ENCODE results near the gene SCYGR4.
"Not testable (repeated sequence)": the region's sequence is repeated elsewhere in the genome, so short reads cannot be mapped to it uniquely, and the experiment has no call there.

SCYGR4 gene, protein sequence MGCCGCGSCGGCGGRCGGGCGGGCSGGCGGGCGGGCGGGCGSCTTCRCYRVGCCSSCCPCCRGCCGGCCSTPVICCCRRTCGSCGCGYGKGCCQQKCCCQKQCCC

DNA sequence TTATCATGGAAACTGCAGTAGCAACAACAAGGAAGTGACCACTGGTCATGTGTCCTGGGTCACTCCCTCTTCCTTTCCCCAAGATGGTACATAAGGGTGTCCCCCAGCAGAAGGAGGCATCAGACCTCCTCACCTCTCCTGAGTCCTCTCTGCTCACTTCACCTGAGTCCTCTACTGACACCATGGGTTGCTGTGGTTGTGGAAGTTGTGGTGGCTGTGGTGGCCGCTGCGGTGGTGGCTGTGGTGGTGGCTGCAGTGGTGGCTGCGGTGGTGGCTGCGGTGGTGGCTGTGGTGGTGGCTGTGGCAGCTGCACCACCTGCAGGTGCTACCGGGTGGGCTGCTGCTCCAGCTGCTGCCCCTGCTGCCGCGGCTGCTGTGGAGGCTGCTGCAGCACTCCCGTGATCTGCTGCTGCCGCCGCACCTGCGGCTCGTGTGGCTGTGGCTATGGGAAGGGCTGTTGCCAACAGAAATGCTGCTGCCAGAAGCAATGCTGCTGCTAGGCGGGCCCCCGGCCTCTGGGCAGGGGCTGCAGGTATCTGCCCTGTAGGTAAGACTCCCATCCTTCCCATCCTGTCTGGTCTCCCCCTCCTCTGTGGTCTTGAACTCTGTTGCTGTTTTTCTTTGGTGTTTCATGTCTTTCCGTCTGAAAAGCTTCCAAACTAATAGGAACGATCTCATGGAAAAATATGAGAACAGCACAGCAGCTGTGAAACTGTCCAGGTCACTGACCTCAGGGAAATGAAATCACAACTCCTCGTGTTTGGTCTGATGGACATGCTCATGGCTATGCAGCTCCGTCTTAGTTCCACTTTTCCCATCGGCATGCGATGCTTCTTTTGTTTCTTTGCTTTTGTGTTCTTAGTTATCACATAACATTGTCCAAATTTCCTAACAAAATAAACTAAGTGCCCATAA lies at the start of gene SCYGR4:
Gene SCYGR4 (plus strand): TSS at position 183 of the 915 bp plus-strand sequence. CDS start 0 bp downstream, at position 183.
- DNase-seq (ENCODE audit: low spot score), result no peak

DNA sequence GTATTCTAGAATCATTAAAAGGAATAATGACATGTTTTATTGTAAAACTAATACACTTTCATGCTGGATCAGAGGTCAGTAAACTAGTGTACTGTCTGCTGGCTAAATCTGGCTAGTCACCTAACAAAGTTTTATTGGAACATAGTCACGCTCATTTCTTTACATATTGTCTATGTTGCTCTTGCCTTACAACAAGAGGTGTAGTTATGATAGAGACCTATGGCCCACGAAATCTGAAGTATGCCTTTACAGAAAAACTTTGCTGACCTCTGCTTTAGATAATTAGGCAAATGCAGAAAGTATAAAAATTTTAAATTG lies 48.5 kb upstream of the SCYGR4 start:
- no peak for DNase-seq (ENCODE audit: low spot score)

DNA sequence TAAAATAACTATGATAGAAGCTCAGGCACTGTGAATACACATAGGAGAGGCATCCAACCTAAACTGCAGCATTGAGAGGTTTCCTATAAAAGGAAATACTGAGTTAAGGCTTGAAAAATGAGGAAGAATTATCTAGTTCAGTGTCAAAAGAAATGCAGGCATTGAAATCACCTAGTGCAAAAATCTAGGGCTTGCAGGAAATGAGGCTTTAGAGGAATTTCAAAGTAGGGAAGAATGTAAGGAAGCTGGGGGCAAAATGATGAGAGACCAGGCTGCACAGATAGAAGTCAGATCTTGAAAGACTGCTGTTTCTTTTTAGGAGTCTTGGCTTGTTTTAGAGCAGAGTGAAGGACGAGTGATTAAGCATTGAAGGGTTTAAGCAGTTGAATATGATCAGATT lies 46.7 kb upstream of the SCYGR4 start:
- DNase-seq (ENCODE audit: low spot score), result no peak

DNA sequence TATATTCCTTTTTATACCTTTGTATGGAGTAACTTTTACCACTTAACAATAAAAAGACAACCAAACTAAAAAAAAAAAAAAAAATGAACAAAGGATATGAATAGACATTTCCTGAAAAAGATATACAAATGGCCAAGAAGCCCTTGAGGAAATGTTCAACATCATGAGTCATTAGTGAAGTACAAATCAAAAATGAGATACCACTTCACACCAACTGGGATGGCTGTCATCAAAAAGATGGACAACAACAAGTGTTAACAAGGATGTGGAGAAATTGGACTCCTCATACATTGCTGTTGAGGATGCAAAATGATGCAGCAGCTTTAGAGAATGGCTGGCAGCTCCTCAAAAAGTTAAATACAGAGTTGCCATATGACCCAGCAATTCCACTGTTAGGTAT lies 41.2 kb upstream of the SCYGR4 start:
- no peak for DNase-seq (ENCODE audit: low spot score)

DNA sequence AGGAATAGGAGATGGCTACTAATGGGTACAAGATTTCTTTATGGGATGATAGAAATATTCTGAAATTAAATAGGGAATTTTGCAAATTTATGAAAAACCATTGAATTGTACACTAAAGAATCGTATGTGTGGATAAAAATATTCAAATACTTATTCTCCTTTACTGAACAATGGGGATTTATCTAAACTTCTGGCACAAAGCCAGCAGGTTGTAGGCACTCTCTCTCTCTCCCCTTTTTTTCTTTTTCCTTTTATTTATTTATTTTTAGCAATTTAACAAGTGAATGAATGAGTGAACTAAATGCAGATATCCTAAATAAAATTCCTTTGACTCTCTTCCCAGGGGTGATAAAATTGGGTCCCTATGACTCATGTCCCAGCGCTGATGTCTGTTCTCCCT lies 40.5 kb upstream of the SCYGR4 start:
- DNase-seq (ENCODE audit: low spot score), result no peak

DNA sequence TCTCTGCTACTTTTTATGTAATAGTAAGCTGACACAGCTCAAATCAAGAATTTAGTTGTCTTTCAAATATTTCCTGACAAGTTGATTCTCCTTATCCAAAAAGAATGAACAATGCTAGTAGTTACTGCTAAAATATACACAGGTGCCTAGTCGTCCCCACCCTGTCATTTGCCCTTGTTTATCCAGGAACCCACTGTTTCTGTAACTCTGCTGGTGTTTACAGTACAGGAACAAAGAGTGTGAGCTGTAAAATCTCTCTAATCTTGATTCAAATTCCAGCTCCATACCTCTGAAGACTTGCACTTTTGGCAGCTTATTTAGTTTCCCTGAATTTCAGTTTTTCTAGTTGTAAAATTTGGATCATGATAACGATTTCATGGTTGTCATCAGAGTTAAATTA lies 39.7 kb upstream of the SCYGR4 start:
- no peak for DNase-seq (ENCODE audit: low spot score)

DNA sequence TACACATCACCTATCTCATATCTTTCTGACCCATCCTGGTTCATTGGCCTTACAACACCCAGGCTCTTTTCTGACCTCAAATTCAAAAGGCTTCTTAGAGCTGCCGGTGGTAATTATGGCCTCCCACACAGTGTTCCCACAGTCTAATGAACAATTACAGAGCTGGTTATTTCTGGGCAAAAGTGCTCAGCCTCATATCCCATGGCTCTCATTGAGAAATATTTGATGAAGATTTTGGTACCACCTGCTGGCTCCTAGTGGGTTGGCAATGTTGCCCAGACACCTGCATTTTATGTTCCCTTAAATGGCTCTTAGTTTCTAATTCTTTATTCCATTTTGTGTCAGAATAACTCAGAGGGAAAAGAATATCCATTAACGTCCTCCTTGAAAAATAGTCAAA lies 38.7 kb upstream of the SCYGR4 start:
- no peak for DNase-seq (ENCODE audit: low spot score)

DNA sequence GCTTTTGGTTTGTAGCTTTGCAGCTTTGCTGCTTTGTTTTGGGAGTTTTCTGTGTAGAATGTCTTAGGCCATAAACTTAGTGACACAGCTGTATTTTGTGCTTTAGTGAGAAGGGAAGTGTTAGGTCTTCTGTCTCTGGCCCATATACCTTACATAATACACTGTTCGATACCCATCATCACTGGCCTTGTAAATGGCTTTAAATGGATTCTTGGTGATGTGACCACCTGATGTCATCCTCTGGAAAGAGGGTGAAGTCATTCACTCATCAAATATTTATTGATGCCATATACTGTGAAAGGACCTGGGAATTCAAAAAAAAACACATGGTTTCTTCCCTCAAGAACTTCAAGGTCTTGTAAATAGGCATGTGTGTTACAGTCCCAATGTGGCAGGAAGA lies 37.5 kb upstream of the SCYGR4 start:
- no peak for DNase-seq (ENCODE audit: low spot score)

DNA sequence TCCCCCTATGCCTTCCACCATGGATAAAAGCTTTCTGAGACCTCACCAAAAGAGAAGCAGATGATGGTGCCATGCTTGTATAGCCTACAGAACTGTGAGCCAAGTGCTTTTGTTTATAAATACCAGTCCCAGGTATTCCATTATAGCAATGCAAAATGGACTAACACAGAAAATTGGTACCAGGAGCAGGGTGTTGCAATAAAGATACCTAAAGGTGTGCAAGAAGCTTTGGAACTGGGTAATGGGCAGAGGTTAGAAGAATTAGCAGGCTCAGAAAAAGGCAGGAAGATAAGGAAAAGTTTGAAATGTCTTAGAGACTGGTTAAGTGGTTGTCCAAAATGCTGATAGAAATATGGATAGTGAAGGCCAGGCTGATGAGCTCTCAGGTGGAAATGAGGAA lies 34.9 kb upstream of the SCYGR4 start:
- DNase-seq (ENCODE audit: low spot score), result no peak

DNA sequence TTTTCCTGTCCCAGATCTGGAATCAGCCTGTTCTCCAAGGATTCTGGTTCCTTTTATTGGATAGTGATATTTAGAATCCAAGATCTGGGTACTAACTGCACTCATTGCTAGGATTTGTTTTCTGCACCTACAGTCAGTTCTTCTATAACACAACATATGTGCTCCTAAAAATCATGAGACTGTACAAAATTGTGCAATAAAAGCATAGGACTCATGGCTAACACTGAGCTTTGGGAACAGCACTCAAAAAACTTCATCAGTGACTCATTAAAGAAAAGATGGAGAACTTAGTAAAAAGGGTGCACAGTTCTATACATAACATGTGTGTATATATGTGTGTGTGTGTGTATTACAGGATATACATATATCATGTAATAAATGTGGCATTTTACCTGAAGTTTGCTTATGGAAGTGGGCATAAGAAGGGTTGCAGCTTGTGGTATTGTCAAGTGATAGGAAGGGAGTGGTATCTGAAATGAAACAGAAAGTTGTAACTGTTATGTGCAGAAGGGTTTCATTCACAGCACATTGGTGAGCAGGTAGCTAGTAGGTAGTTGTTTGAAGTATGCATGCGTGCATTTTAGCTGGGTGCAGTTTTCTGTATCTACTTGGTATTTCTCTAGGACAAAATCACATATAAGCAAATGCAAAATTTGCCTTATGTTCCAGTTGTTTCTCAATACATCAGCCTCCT lies 24.5 kb upstream of the SCYGR4 start:
- no peak for DNase-seq (ENCODE audit: low spot score)

DNA sequence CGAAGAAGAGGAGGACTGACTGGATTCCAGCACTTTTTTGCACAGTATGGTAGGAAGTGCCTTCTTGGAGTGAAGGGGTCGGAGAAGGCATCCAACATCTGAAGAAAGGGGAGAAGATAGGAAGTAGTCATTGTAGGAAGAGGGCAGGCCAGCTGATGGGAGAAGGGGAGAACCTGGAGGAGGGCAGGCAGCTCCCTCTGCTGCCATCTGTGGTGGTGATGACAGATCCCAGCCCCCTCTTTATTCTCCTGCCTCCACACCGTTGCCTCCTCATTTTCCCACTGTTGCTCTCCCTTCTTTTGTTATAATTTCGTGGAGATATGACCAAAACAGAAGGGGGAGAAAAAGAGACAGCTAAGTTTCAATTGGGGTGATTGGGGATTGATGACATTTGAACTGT lies 21.5 kb upstream of the SCYGR4 start:
- no peak for DNase-seq (ENCODE audit: low spot score)

DNA sequence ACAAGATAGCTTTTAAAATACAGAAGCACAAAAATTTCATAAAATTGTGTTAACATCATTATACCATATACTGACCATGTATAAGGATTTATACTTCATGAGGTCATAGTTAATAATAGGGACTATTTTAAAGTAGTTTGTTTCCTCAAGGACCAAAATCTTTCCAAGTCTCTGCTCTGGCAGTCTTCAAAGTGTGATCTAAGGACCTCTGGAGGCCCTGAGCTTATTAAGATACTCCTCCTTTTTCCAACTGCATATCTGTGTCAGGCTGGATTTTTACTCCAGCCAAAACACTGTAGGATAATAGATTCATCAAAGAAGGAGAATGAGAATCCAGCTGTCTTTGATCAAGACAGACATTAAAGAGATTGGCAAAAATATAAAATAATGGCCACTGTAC lies 20.3 kb upstream of the SCYGR4 start:
- no peak for DNase-seq (ENCODE audit: low spot score)

DNA sequence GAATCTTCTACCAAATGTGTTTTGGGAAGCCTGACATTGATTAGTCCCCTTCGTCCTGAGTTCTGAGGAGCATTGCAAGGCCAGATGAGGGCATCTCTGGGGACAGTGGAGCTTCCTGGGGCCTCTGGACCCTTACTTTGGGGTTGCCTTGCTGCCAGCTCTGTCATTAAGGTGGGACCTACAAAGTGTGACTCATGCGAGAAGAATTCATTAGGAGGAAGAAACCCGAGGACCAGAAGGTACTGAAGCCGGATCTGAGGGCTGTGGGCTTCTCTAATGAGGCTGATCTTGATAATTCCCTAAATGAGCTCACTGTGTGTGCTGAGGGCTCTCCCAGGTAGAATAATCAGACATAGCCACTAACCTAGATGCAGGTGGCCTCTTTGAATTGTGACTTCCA lies 19.3 kb upstream of the SCYGR4 start:
- no peak for DNase-seq (ENCODE audit: low spot score)

DNA sequence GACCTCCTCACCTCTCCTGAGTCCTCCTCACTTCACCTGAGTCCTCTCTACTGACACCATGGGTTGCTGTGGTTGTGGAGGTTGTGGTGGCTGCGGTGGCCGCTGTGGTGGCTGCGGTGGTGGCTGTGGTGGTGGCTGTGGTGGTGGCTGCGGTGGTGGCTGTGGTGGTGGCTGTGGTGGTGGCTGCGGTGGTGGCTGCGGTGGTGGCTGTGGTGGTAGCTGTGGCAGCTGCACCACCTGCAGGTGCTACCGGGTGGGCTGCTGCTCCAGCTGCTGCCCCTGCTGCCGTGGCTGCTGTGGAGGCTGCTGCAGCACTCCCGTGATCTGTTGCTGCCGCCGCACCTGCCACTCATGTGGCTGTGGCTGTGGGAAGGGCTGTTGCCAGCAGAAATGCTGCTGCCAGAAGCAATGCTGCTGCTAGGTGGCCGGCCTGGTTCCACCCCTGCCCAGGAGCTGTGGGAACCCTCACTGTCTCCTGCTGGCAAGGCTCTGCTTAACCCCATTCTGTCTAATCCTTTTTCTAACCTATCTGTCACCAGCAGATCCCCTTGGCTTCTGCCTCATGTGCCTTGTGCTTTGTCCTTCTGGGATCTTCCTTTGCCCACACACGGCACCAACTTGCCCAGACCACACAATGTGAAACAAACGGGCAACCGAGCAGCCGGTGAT lies 18.3 kb upstream of the SCYGR4 start, which contains the start of gene SCYGR2:
Gene SCYGR2 (plus strand): TSS at position 59 of the 669 bp plus-strand sequence. CDS start 0 bp downstream, at position 59.
- DNase-seq (ENCODE audit: low spot score), result not testable (repeated sequence)

DNA sequence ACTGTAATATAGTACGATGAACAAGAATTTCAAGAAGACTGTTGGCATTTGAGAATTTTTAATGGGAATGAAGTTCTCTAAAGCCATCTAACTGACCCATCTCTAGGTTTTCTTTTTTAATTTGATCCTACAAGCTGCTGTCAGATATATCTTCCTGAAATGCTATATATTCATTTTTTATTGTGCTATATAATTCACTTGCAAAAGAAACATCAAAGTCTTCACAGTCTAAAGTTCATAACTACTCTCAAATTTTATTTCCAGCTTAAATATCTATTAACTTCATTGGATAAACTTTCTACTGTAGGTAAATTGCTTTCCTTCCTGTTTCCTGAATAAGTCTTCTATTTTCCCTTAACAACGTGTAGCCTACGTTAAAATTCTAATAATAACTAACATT lies 14.9 kb upstream of the SCYGR4 start:
- DNase-seq (ENCODE audit: low spot score), result no peak

DNA sequence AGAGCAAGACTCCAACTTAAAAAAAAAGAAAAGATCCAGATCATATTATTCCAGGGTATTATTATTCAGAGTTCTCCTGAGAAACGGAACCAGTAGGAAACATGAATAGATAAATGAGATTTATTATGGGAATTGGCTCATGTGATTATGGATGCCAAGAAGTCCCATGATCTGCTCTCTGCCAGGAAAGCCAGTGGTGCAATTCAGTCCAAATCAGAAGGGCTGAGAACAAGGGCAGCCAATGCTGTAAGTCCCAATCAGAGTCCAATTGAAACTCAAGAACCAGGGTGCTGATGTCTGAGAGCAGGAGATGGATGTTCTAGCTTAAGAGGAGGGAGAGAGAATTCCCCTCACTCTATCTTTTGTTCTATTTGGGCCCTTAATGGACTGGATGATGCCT lies 10.8 kb upstream of the SCYGR4 start:
- no peak for DNase-seq (ENCODE audit: low spot score)

DNA sequence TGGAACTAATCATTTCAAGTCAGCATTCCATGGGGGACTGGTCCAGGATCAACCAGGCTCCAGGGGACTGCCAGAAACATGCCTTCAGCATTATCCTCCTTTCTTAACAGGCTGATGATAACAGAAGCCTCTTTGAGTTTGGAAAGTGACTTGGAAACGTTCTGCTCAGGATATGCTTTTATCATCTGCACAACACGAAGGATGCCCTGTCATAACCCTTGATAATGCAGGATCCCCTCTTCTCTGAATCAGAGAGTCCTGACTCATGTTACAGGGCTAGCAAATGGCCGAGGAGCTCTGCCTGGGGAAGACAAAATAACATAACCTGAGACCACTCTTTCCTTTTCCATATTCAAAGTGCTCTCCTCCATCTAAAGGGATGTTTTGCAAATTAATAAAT lies 9.4 kb upstream of the SCYGR4 start:
- DNase-seq (ENCODE audit: low spot score), result no peak

DNA sequence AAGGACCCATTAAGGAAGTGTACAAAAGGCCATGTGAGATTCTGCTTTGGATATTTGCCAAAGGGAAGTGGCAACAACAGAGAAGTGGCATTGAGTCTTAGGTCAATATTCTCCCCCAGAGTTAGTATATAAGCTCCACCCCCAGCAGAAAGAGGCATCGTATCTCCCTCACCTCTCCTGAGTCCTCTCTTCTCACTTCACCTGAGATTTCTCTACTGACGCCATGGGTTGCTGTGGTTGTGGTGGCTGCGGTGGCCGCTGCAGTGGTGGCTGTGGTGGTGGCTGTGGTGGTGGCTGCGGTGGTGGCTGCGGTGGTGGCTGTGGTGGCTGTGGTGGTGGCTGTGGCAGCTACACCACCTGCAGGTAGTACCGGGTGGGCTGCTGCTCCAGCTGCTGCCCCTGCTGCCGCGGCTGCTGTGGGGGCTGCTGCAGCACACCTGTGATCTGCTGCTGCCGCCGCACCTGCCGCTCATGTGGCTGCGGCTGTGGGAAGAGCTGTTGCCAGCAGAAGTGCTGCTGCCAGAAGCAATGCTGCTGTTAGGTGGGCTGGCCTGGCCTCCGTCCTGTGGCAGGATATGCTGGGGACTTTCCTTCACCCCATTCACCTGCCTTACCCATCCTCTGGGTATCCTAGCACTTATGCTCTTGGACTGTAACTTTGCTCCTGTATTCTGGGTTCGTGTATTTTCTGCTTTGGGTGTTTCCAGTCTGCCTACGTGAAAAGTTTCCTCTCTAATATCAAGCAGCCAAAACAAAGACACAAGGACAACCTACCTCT lies 8.5 kb upstream of the SCYGR4 start:
- DNase-seq (ENCODE audit: low spot score), result no peak

DNA sequence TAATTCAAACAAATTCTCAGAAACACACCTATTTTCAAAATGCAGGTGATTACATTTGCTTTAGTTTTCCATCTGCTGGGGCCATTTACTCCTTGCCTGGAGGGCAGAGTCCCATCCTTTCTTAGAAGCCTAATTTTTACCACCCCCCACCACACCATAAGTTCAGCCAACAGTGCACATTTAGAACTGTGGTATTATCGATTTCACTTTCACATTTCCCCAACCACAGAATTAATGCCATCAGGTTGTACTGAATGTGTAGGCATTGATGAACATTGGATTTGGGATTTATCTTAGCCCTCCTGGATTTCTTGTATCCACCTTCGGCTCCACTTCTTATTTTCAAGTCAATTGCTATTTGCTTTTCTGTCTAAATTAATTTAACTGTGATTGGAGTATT lies 7.2 kb upstream of the SCYGR4 start:
- no peak for DNase-seq (ENCODE audit: low spot score)

DNA sequence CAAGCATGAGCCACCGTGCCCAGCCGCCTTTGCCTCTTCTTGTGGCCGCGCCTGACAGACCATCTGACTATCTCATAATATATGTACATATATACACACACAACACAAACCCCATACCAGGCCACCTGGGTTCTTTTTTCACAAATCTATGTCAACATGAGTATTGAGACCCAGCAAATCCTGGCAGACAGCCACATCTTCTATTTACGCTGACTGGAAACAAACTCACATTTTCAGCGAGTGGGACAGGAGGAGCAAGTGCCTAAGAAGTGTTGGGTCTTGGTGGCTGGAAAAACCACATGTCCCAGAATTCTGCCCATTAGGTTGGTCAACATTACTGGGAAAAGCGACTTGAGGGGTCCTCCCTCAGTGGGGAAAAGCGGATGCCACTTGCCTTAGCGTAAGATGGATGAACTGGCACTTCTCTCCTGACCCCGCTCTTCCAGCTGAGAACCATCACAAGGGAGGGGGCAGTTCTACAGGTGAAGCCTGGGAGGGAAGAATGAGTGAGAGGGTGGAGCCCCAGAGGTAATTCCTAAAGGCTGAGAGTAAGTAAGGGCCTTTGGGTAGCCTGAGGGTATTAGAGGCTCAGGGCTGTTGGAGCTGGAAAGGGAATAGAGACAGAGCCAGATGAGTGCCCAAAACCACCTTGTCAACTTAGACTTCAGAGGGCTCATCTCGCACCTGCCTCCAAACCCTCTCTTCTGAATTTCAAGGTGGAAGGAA lies 4.6 kb upstream of the SCYGR4 start:
- no peak for DNase-seq (ENCODE audit: low spot score)

DNA sequence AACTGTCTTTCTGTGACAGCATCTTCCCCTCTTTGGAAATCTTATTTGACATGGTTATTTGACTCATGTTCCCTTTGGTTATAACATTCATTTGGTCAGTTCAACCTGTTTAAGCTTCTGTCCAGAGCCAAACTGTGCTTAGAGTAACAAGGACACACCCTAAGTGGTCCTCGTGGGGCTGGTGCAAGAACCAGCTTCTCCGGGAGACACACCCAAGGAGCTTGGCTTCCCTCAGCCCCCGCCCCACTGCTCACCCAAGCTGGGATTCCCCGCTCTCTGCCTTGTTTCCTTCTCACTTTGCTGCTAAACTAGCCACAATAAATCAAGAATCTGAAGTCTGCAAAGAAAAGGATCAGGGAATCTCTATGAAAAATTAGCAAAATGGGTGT lies 4.0 kb upstream of the SCYGR4 start:
- DNase-seq (ENCODE audit: low spot score), result no peak

All from HuH-7 (cell line).